CD4-positive, alpha-beta memory T cell (primary cell): Measurements from ENCODE around the gene NTN3. TPM values are rescaled to one million over a fixed set of nuclear protein-coding genes. Genes with fewer than 3 reads are reported as not detected.

Source experiments
- CTCF ChIA-PET: fragments of 350-600 bp; sonication (Branson Sonifier 250); formaldehyde crosslinking; loops from one replicate; lab custom pipeline; 2021; ENCODE audit warnings: inconsistent platforms; ENCODE audit not compliant: partially characterized antibody; lab: Charles Lee
- POLR2A ChIA-PET: fragments of 350-600 bp; sonication (Branson Sonifier 250); formaldehyde crosslinking; loops from one replicate; lab custom pipeline; 2021; ENCODE audit not compliant: partially characterized antibody; lab: Charles Lee
- DNase-seq, 5 donors: peaks; one replicate each; pipeline versions ENCODE4 v3.0.0 to v3.0.0-alpha.2; 2020 to 2022; ENCODE audit warnings: mixed read lengths in 1 of 5
- H3K27ac ChIP-seq: one replicate; pipeline ENCODE4 v1.7.0; 2013; ENCODE audit warnings: low read depth, low read length
- H3K27me3 ChIP-seq: 2 replicates; pipeline ENCODE4 v1.7.0; 2013; ENCODE audit warnings: mild to moderate bottlenecking, low read length, moderate library complexity; ENCODE audit not compliant: insufficient read depth
- H3K36me3 ChIP-seq: 2 replicates; pipeline ENCODE4 v1.7.0; 2013; ENCODE audit warnings: mild to moderate bottlenecking, low read length, moderate library complexity; ENCODE audit not compliant: insufficient read depth
- H3K4me1 ChIP-seq: 2 replicates; pipeline ENCODE4 v1.7.0; 2013; ENCODE audit warnings: mild to moderate bottlenecking, low read length, moderate library complexity; ENCODE audit not compliant: insufficient read depth
- H3K4me3 ChIP-seq, 2 donors: one replicate each; pipeline ENCODE4 v1.7.0; 2013; ENCODE audit warnings: low read length in 2 of 2, mild to moderate bottlenecking in 1 of 2
- H3K9me3 ChIP-seq, 2 donors: one replicate each; pipeline ENCODE4 v1.7.0; 2013; ENCODE audit warnings: low read length in 2 of 2, control low read depth in 1 of 2; ENCODE audit not compliant: control insufficient read depth in 1 of 2
- H3K27ac Mint-ChIP-seq, 7 donors: one replicate each; pipeline ENCODE4 v1.8.0; 2020 to 2021; ENCODE audit warnings: mixed read lengths in 7 of 7, mild to moderate bottlenecking in 6 of 7, inconsistent platforms in 3 of 7, moderate library complexity in 3 of 7
- H3K27me3 Mint-ChIP-seq, 2 donors: one replicate each; pipeline ENCODE4 v1.8.0; 2020 to 2021; ENCODE audit warnings: mixed read lengths in 2 of 2
- H3K36me3 Mint-ChIP-seq, 2 donors: one replicate each; pipeline ENCODE4 v1.8.0; 2020 to 2021; ENCODE audit warnings: mixed read lengths in 2 of 2, inconsistent platforms in 1 of 2, mild to moderate bottlenecking in 1 of 2
- H3K4me1 Mint-ChIP-seq, 4 donors: one replicate each; pipeline ENCODE4 v1.8.0; 2020 to 2021; ENCODE audit warnings: mixed read lengths in 4 of 4, mild to moderate bottlenecking in 1 of 4
- H3K4me3 Mint-ChIP-seq, 8 donors: one replicate each; pipeline ENCODE4 v1.8.0; 2020 to 2021; ENCODE audit warnings: mixed read lengths in 8 of 8, mild to moderate bottlenecking in 7 of 8, moderate library complexity in 6 of 8, inconsistent platforms in 3 of 8
- H3K9me3 Mint-ChIP-seq, 8 donors: one replicate each; pipeline ENCODE4 v1.8.0; 2020 to 2021; ENCODE audit warnings: mixed read lengths in 8 of 8, mild to moderate bottlenecking in 5 of 8, inconsistent platforms in 3 of 8, moderate library complexity in 1 of 8
- intact Hi-C: fragments of 100-400 bp; cut with micrococcal nuclease; formaldehyde crosslinking; loops from one replicate; pipeline ENCODE4 v1.15.1; 2023
- polyA plus RNA-seq, 2 donors: library from polyadenylated mRNA; unstranded; fragments of 300-500 nt; fragmentation: Illumina TruSeq; gene quantifications; one replicate each; pipeline ENCODE4 v1.2.3, GENCODE V29; 2021
- total RNA-seq, 2 experiments: library from RNA; stranded (reverse); gene quantifications; one replicate each; pipeline ENCODE4 v1.2.3, GENCODE V29; 2021

NTN3 gene
- total and polyA plus RNA-seq, 4 experiments from 2014 or later, result not detected

GRCh38 chr16:2427526-2427925 lies 43.6 kb upstream of the NTN3 start:
- peak overlapping the region in 5 of 7 donors; percentile 29 to 86 (median 67) for H3K27ac Mint-ChIP-seq
- no peaks in the 10 kb centered on the region for H3K27me3 Mint-ChIP-seq
- peaks cover 0 to 9% of the 10 kb centered on the region in 2 donors for H3K36me3 Mint-ChIP-seq
- no peak overlapping the region for H3K27ac ChIP-seq
- intact Hi-C loops, result no loop called here
- H3K9me3 Mint-ChIP-seq, result no peaks in the 10 kb centered on the region
- POLR2A ChIA-PET, result no interaction called here
- DNase-seq, result no peak
- CTCF ChIA-PET, result interaction anchor here (0.6 to 1.4 kb wide), 3 partner anchors 14 to 233 kb away, joined by 3 to 4 read pairs (median 3); no protein-coding TSS in a partner anchor
- H3K36me3 ChIP-seq, result peaks cover 4% of the 10 kb centered on the region
- H3K4me3 ChIP-seq, result no peak overlapping the region
- H3K27me3 ChIP-seq, result no peaks in the 10 kb centered on the region
- H3K4me1 Mint-ChIP-seq, result peaks cover 16 to 29% (median 20%) of the 10 kb centered on the region in 4 donors
- no peaks in the 10 kb centered on the region for H3K9me3 ChIP-seq
- H3K4me3 Mint-ChIP-seq, result peak overlapping the region; percentile 58 to 92 (median 83)
- peaks cover 20% of the 10 kb centered on the region for H3K4me1 ChIP-seq

- no peaks in the 10 kb centered on the region for H3K9me3 ChIP-seq
- peak overlapping the region; percentile 36 to 76 for H3K4me3 ChIP-seq
- ChIA-PET POLR2A (interaction anchor here (1.4 to 2.3 kb wide), 2 partner anchors 88 to 103 kb away, joined by 3 to 6 read pairs; partner anchors contain the start of genes ABCA3 and CEMP1), CTCF (interaction anchor here (0.6 to 2.5 kb wide), 3 partner anchors 15 to 234 kb away, joined by 3 to 9 read pairs (median 3); no protein-coding TSS in a partner anchor)
- intact Hi-C loops, result no loop called here
- Mint-ChIP-seq H3K36me3 (peaks cover 3 to 12% of the 10 kb centered on the region in 2 donors), H3K4me1 (peaks cover 14 to 27% (median 18%) of the 10 kb centered on the region in 4 donors), H3K9me3 (no peaks in the 10 kb centered on the region), H3K4me3 (peak overlapping the region; percentile 86 to 93 (median 88)), H3K27me3 (no peaks in the 10 kb centered on the region), H3K27ac (peak overlapping the region in 6 of 7 donors; percentile 72 to 91 (median 82))
- peaks cover 11% of the 10 kb centered on the region for H3K36me3 ChIP-seq
- peak overlapping the region; percentile 52 for H3K27ac ChIP-seq
- no peak for DNase-seq
- no peaks in the 10 kb centered on the region for H3K27me3 ChIP-seq
- H3K4me1 ChIP-seq, result peaks cover 20% of the 10 kb centered on the region
These were observed 42.9 kb upstream of the NTN3 start for GRCh38 chr16:2428051-2428783.

- Histone ChIP-seq H3K9me3 (no peaks in the 10 kb centered on the region), H3K27ac (peak overlapping the region; percentile 52), H3K4me1 (peaks cover 20% of the 10 kb centered on the region), H3K27me3 (no peaks in the 10 kb centered on the region), H3K4me3 (peak overlapping the region; percentile 36 to 76), H3K36me3 (peaks cover 11% of the 10 kb centered on the region)
- ChIA-PET CTCF (interaction anchor here (0.7 to 2.5 kb wide), 2 partner anchors 73 to 234 kb away, joined by 3 to 9 read pairs; no protein-coding TSS in a partner anchor), POLR2A (interaction anchor here (1.4 to 2.4 kb wide), 3 partner anchors 46 to 103 kb away, joined by 3 to 8 read pairs (median 6); partner anchors contain the start of genes ABCA3, CEMP1 and TBC1D24)
- peaks cover 14 to 25% (median 16%) of the 10 kb centered on the region in 4 donors for H3K4me1 Mint-ChIP-seq
- H3K36me3 Mint-ChIP-seq, result peaks cover 7 to 13% of the 10 kb centered on the region in 2 donors
- peak overlapping the region in 3 of 7 donors; percentile 83 to 91 (median 86) for H3K27ac Mint-ChIP-seq
- intact Hi-C loops, result loop anchor here (1.0 kb wide), 5 partner anchors 32 to 160 kb away; partner anchors contain the start of genes ATP6V0C, RNPS1 and TEDC2
- H3K4me3 Mint-ChIP-seq, result peak overlapping the region; percentile 86 to 93 (median 88)
- H3K27me3 Mint-ChIP-seq, result no peaks in the 10 kb centered on the region
- no peak for DNase-seq
- H3K9me3 Mint-ChIP-seq, result no peaks in the 10 kb centered on the region
These were observed 42.4 kb upstream of the NTN3 start for GRCh38 chr16:2428784-2429033.

DNA sequence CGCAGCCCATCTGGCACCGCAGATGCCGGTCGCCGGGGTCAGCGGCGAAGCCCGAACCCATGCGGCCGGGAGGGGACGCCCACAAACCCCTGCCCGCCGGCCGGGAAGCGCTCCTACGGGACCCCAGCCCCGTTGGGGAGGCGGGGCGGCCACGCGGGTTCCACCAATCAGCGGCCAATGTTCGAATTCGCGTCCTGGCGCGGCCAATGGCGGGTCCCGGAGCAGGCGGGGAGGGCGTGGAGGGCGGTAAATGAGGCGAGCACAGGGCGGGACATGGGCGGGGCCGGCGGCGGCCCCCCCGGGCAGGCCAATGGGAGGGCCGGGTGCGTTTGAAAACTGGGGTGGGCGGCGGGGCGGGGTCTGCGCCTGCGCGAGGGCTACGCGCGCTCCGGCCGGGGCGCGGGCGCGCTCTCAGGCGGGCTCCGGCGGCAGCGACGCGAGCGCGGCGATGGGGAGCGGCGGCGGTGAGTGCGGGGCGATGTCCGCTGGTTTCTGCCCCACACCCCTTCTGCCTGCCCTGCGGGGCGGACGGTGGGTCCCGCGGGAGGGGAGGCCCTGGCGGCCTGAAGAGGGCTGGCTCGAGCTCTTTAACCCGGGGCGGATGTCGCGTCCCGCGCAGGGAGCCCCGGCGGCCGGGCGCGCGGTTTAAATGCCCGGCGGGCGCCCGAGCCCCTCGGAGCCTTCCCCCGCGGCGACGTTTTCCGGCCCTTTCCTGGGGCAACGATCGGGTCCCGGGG lies 41.9 kb upstream of the NTN3 start, which contains the start of gene CCNF:
TSS of gene CCNF (plus strand) at position 414 of the 737 bp plus-strand sequence. CDS start at position 449, 35 bp downstream.
- ChIA-PET POLR2A (interaction anchor here (0.6 to 2.4 kb wide), 8 partner anchors 31 to 274 kb away, joined by 3 to 9 read pairs (median 5); partner anchors contain the start of genes ABCA3, CEMP1, KCTD5 and TBC1D24), CTCF (interaction anchor here (0.7 to 2.5 kb wide), 9 partner anchors 8 to 235 kb away, joined by 3 to 9 read pairs (median 5); partner anchors contain the start of gene TEDC2)
- no peaks in the 10 kb centered on the region for H3K27me3 ChIP-seq
- peak within 1 kb of the TSS; percentile 88 to 93 (median 90) for H3K4me3 Mint-ChIP-seq
- no peaks in the 10 kb centered on the region for H3K9me3 ChIP-seq
- intact Hi-C loops, result loop anchor here (1.0 kb wide), 5 partner anchors 31 to 161 kb away; partner anchors contain the start of genes ATP6V0C, RNPS1 and TEDC2
- peaks cover 11% of the 10 kb centered on the region for H3K36me3 ChIP-seq
- peak within 1 kb of the TSS; percentile 58 to 76 for H3K4me3 ChIP-seq
- peak within 1 kb of the TSS; percentile 70 to 91 (median 85) for H3K27ac Mint-ChIP-seq
- H3K4me1 ChIP-seq, result peaks cover 20% of the 10 kb centered on the region
- peaks cover 14 to 25% (median 16%) of the 10 kb centered on the region in 4 donors for H3K4me1 Mint-ChIP-seq
- DNase-seq, result peak; percentile 91 to 96 (median 93)
- no peaks in the 10 kb centered on the region for H3K9me3 Mint-ChIP-seq
- peak within 1 kb of the TSS; percentile 67 for H3K27ac ChIP-seq
- peaks cover 8 to 13% of the 10 kb centered on the region in 2 donors for H3K36me3 Mint-ChIP-seq
- no peaks in the 10 kb centered on the region for H3K27me3 Mint-ChIP-seq

- peaks cover 8 to 13% of the 10 kb centered on the region in 2 donors for H3K36me3 Mint-ChIP-seq
- Histone ChIP-seq H3K27ac (peak overlapping the region; percentile 67), H3K36me3 (peaks cover 11% of the 10 kb centered on the region), H3K4me3 (peak overlapping the region; percentile 58 to 76), H3K27me3 (no peaks in the 10 kb centered on the region), H3K4me1 (peaks cover 20% of the 10 kb centered on the region), H3K9me3 (no peaks in the 10 kb centered on the region)
- POLR2A ChIA-PET, result interaction anchor here (0.6 to 2.4 kb wide), 8 partner anchors 30 to 275 kb away, joined by 3 to 9 read pairs (median 5); partner anchors contain the start of genes ABCA3, AMDHD2, KCTD5 and TBC1D24
- peak overlapping the region; percentile 87 to 92 (median 88) for H3K4me3 Mint-ChIP-seq
- H3K27ac Mint-ChIP-seq, result peak overlapping the region; percentile 60 to 88 (median 77)
- H3K4me1 Mint-ChIP-seq, result peaks cover 14 to 25% (median 16%) of the 10 kb centered on the region in 4 donors
- peak in 3 of 5 donors; percentile 16 to 28 (median 20) for DNase-seq
- no peaks in the 10 kb centered on the region for H3K27me3 Mint-ChIP-seq
- CTCF ChIA-PET, result interaction anchor here (0.7 to 2.5 kb wide), 10 partner anchors 9 to 90 kb away, joined by 3 to 9 read pairs (median 4); partner anchors contain the start of genes ABCA3 and TEDC2
- no peaks in the 10 kb centered on the region for H3K9me3 Mint-ChIP-seq
- intact Hi-C loops, result loop anchor here (1.0 kb wide), 6 partner anchors 30 to 162 kb away; partner anchors contain the start of genes ATP6V0C, RNPS1 and TEDC2
These were observed 41.1 kb upstream of the NTN3 start for GRCh38 chr16:2429771-2430663.

DNA sequence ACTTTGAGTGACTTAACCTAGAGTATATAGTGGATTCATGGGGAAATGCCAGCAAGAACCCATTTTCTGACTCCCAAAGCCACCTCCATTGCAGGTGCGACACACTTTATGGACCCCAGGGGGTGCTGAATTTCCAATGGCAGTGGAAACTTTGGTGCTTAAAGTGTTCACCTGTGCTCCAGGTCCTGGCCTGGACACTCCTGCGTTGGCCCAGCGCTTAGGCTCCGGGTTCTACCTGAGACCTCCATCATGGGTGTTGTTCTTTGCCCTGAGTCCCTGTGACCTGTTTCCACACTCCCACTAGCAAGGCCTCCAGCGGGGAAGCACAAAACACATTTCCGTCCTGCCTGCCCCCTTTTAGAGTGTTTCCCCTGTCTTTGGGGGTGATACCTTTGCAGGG lies 38.8 kb upstream of the NTN3 start:
- H3K27ac Mint-ChIP-seq, result no peak overlapping the region
- peaks cover 11% of the 10 kb centered on the region for H3K36me3 ChIP-seq
- no peak overlapping the region for H3K27ac ChIP-seq
- no peaks in the 10 kb centered on the region for H3K9me3 Mint-ChIP-seq
- peaks cover 20% of the 10 kb centered on the region for H3K4me1 ChIP-seq
- no peak overlapping the region for H3K4me3 ChIP-seq
- peaks cover 8 to 15% of the 10 kb centered on the region in 2 donors for H3K36me3 Mint-ChIP-seq
- no peaks in the 10 kb centered on the region for H3K27me3 Mint-ChIP-seq
- ChIA-PET CTCF (no interaction called here), POLR2A (no interaction called here)
- intact Hi-C loops, result no loop called here
- H3K4me3 Mint-ChIP-seq, result peak overlapping the region in 1 of 8 donors; percentile 59
- H3K27me3 ChIP-seq, result no peaks in the 10 kb centered on the region
- H3K4me1 Mint-ChIP-seq, result peaks cover 14 to 25% (median 16%) of the 10 kb centered on the region in 4 donors
- H3K9me3 ChIP-seq, result no peaks in the 10 kb centered on the region
- DNase-seq, result no peak
